GM23338 (cell line): ENCODE results near the gene AFAP1L2. TPM values are rescaled to one million over a fixed set of nuclear protein-coding genes. Genes with fewer than 3 reads are reported as not detected.

Source experiments
- ATAC-seq: fragments of 200-7000 bp; cut with Tn5 transposase; 3 replicates; pipeline ENCODE4 v1.9.1; 2020
- DNase-seq: peaks from one replicate; pipeline ENCODE4 v3.0.0-alpha.2; 2015; ENCODE audit warnings: low spot score
- H2AFZ ChIP-seq: fragments of 200-600 bp; sonication (generic); 2 replicates; pipeline ENCODE4 v1.8.0; 2016; ENCODE audit warnings: antibody characterized with exemption, mild to moderate bottlenecking, moderate library complexity
- H3F3A ChIP-seq: fragments of 200-600 bp; sonication (generic); replicated peaks from 2 replicates; pipeline ENCODE4 v1.8.0; 2017; ENCODE audit warnings: antibody characterized with exemption, mixed run types, low read depth
- H3K27ac ChIP-seq: fragments of 200-600 bp; sonication (generic); 2 replicates; pipeline ENCODE4 v1.6.1; 2016; ENCODE audit warnings: low read depth
- H3K27me3 ChIP-seq: fragments of 200-600 bp; sonication (generic); 2 replicates; pipeline ENCODE4 v1.8.0; 2016; ENCODE audit warnings: mild to moderate bottlenecking, mixed run types, moderate library complexity; ENCODE audit not compliant: insufficient read depth
- H3K36me3 ChIP-seq: fragments of 200-600 bp; sonication (generic); 2 replicates; pipeline ENCODE4 v1.8.0; 2016; ENCODE audit warnings: mild to moderate bottlenecking; ENCODE audit not compliant: insufficient read depth
- H3K4me1 ChIP-seq: fragments of 200-600 bp; sonication (generic); 2 replicates; pipeline ENCODE4 v1.8.0; 2016; ENCODE audit warnings: mild to moderate bottlenecking, moderate library complexity; ENCODE audit not compliant: insufficient read depth
- H3K4me2 ChIP-seq: fragments of 200-600 bp; sonication (generic); 2 replicates; pipeline ENCODE4 v1.7.1; 2017; ENCODE audit warnings: mixed run types
- H3K4me3 ChIP-seq: fragments of 200-600 bp; sonication (generic); 2 replicates; pipeline ENCODE4 v1.6.1; 2016; ENCODE audit warnings: mixed run types
- H3K79me2 ChIP-seq: fragments of 200-600 bp; sonication (generic); replicated peaks from 2 replicates; pipeline ENCODE4 v1.8.0; 2017; ENCODE audit warnings: mild to moderate bottlenecking; ENCODE audit not compliant: insufficient read depth
- H3K9me2 ChIP-seq: fragments of 200-600 bp; sonication (generic); 2 replicates; pipeline ENCODE4 v1.8.0; 2017; ENCODE audit not compliant: insufficient read depth
- H4K20me1 ChIP-seq: fragments of 200-600 bp; sonication (generic); replicated peaks from 2 replicates; pipeline ENCODE4 v1.8.0; 2017; ENCODE audit warnings: mild to moderate bottlenecking; ENCODE audit not compliant: insufficient read depth
- H3K27ac Mint-ChIP-seq: 2 replicates; pipeline ENCODE4 v1.8.0; 2020; ENCODE audit warnings: inconsistent platforms, mild to moderate bottlenecking, moderate library complexity, mixed read lengths
- H3K27me3 Mint-ChIP-seq: 3 replicates; pipeline ENCODE4 v1.8.0; 2022; ENCODE audit warnings: low read depth, mild to moderate bottlenecking, moderate library complexity, mixed read lengths, inconsistent platforms; ENCODE audit not compliant: insufficient read depth, poor library complexity
- H3K36me3 Mint-ChIP-seq: 3 replicates; pipeline ENCODE4 v1.8.0; 2021; ENCODE audit warnings: low read depth, mild to moderate bottlenecking, inconsistent platforms, moderate library complexity, mixed read lengths
- H3K4me1 Mint-ChIP-seq: 3 replicates; pipeline ENCODE4 v1.8.0; 2020; ENCODE audit warnings: mild to moderate bottlenecking, inconsistent platforms, mixed read lengths
- H3K4me3 Mint-ChIP-seq: 3 replicates; pipeline ENCODE4 v1.8.0; 2021; ENCODE audit warnings: moderate library complexity, mild to moderate bottlenecking, inconsistent platforms, mixed read lengths
- H3K9me3 Mint-ChIP-seq: 3 replicates; pipeline ENCODE4 v1.8.0; 2020; ENCODE audit warnings: moderate library complexity, mild to moderate bottlenecking, inconsistent platforms, mixed read lengths
- ETS1 ChIP-seq: IDR thresholded peaks from 2 replicates; pipeline ENCODE4 v1.6.1; 2016; ENCODE audit warnings: antibody characterized with exemption
- EZH2 ChIP-seq: fragments of 200-600 bp; sonication (generic); IDR thresholded peaks from one replicate; pipeline ENCODE4 v1.8.0; 2017; ENCODE audit warnings: antibody characterized with exemption, mild to moderate bottlenecking, low read depth; ENCODE audit not compliant: unreplicated experiment
- EZH2phosphoT487 ChIP-seq: fragments of 200-600 bp; sonication (generic); IDR thresholded peaks from one replicate; pipeline ENCODE4 v1.8.1; 2018; ENCODE audit warnings: antibody characterized with exemption; ENCODE audit not compliant: unreplicated experiment
- NANOG ChIP-seq: IDR thresholded peaks from 2 replicates; pipeline ENCODE4 v1.6.1; 2016; ENCODE audit warnings: antibody characterized with exemption, borderline replicate concordance
- STAT1 ChIP-seq: IDR thresholded peaks from one replicate; pipeline ENCODE4 v1.6.1; 2016; ENCODE audit warnings: antibody characterized with exemption; ENCODE audit not compliant: unreplicated experiment
- ZNF114 ChIP-seq: fragments of 250-450 bp; sonication (Bioruptor Pico); IDR thresholded peaks from 2 replicates; pipeline ENCODE4 v1.5.0; 2020; ENCODE audit warnings: mild to moderate bottlenecking, moderate library complexity
- ZNF462 ChIP-seq: fragments of 250-450 bp; sonication (Bioruptor Pico); IDR thresholded peaks from 2 replicates; pipeline ENCODE4 v1.5.0; 2020; ENCODE audit warnings: mild to moderate bottlenecking, moderate library complexity
- polyA plus RNA-seq: library from polyadenylated mRNA; unstranded; fragments of >200 nt; fragmentation: Nextera tagmentation; extraction: Ambion mirVana; gene quantifications from 2 replicates; pipeline ENCODE4 v1.2.1, GENCODE V29; 2016
- total RNA-seq: library from RNA; depleted of rRNA; stranded (reverse); fragments of >200 nt; shearing (Covaris generic); gene quantifications from 2 replicates; pipeline ENCODE4 v1.2.3, GENCODE V29; 2014

AFAP1L2 gene
- total and polyA plus RNA-seq, 2 experiments from 2014 or later, result 2.3 to 6.5 TPM

- no peak for TF ChIP-seq ZNF462 (CRISPR knock-in tag)
- TF ChIP-seq STAT1, result no peak
- TF ChIP-seq NANOG, result no peak
- TF ChIP-seq ZNF114 (CRISPR knock-in tag), result no peak
- no peak for TF ChIP-seq ETS1
- TF ChIP-seq EZH2phosphoT487, result no peak
- no peak for TF ChIP-seq EZH2
Observed at GRCh38 chr10:114261076-114261475, 143.2 kb downstream of the AFAP1L2 start (continued).

- H3K4me2 ChIP-seq, result no peak overlapping the region
- Mint-ChIP-seq H3K27me3 (peaks cover 1% of the 10 kb centered on the region), H3K36me3 (no peaks in the 10 kb centered on the region), H3K27ac (no peak overlapping the region), H3K9me3 (no peaks in the 10 kb centered on the region), H3K4me1 (peaks cover 3% of the 10 kb centered on the region), H3K4me3 (no peak overlapping the region)
- H3K79me2 ChIP-seq, result no peaks in the 10 kb centered on the region
- DNase-seq (no peak), ATAC-seq (no peak)
- no peaks in the 10 kb centered on the region for H3F3A ChIP-seq
- H3K27ac ChIP-seq, result no peak overlapping the region
- no peaks in the 10 kb centered on the region for H4K20me1 ChIP-seq
- TF ChIP-seq ZNF114 (CRISPR knock-in tag) (no peak), EZH2phosphoT487 (no peak)
- H2AFZ ChIP-seq, result no peak overlapping the region
- H3K27me3 ChIP-seq, result no peaks in the 10 kb centered on the region
- no peaks in the 10 kb centered on the region for H3K36me3 ChIP-seq
- H3K4me1 ChIP-seq, result peaks cover 6% of the 10 kb centered on the region; the same call in 1 of the 2 replicates
- no peak overlapping the region for H3K4me3 ChIP-seq
- H3K9me2 ChIP-seq, result no peaks in the 10 kb centered on the region
Observed at GRCh38 chr10:114260366-114260765, 143.9 kb downstream of the AFAP1L2 start.
